Retina (tissue), 1 donor: Measurements from ENCODE around the gene APP.

Experiments used
- DNase-seq: peaks from one replicate; pipeline ENCODE4 v3.0.0-alpha.2; 2016

APP gene

DNA sequence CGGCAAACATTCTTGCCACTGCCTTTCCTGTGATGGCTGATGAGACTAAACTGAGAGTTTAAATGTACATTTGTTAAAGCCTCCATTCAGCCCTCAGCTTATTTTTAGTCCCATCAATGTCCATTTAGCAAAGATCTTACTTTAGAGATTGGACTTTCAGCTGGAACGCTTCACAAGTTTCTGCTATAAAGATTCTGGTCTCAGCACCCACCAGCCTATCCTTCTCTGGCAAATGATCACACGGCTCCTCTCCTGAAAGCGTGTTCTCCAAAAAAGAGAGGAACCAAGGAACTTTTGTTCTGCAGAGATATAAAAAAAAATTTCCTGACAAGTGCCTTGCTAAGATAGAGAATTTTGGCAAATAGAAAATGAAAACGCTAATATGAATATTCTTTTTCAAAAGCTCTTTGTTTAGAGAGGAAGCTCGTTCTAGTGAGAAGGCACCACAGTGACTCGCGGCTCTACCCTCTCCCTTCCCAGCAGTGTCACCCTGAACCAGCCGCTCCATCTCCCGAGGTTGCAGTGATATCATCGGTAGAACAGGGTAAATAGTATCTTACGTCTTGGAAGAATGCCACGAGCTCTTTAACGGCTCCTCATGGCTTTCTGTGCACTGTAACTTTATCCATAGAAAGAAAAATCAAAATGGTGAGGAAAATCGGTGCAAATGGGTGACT lies 200.2 kb downstream of the APP start:
- no peak for DNase-seq

DNA sequence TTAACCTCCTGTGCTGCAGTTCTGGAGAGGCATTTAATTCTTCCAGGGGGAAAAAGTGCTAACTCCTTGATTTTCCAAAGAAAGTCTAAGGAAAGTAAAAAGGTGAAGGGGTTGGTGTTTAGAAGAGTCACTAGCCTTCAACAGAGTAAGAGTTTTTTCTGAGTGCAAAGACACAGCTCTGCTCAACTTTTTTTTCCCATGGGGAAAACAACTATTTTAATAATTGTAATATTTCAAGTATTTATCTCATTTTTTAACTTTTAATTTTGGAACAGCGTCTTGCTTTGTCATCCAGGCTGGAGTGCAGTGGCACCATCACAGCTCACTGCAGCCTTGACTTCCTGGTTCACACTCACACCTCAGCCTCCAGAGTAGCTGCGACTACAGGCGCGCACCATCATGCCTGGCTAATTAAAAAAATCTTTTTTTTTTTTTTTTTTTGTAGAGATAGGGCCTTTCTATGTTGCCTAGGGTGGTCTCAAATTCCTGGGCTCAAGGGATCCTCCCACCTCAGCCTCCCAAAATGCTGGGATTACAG lies 202.6 kb downstream of the APP start:
- DNase-seq, result no peak

DNA sequence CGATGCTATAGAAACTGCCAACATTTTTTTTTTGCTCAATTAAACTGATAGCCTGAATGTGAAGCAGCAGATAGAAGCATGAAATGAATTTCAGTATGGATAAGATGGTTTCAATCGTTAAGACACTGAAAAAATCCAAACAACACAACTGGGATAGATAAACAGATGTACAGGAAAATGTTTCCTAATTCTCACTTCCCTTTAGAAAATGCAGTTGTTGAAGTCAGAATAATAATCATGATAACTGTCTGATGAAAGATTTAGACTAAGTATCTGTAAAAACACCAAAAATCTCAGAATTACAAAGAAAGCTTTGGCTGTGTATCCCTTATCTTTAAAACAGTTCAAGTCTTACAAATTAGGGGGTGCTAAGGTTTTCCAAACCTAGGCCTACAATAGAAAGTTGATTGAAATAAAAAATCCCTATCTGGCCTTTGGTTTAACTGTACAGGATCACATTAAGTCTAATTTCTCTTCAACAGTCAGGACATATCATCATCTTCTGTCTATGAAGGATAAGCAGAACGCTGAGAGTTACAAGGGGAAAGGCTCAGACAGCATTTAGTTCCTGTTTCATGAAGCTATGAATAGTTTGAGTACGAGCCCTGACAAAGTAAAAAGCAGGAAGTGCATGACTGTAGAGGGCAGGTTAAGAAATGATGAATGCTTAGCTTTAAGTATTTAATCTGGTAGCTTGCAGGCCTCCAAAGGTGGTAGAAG lies 203.2 kb downstream of the APP start:
- no peak for DNase-seq

DNA sequence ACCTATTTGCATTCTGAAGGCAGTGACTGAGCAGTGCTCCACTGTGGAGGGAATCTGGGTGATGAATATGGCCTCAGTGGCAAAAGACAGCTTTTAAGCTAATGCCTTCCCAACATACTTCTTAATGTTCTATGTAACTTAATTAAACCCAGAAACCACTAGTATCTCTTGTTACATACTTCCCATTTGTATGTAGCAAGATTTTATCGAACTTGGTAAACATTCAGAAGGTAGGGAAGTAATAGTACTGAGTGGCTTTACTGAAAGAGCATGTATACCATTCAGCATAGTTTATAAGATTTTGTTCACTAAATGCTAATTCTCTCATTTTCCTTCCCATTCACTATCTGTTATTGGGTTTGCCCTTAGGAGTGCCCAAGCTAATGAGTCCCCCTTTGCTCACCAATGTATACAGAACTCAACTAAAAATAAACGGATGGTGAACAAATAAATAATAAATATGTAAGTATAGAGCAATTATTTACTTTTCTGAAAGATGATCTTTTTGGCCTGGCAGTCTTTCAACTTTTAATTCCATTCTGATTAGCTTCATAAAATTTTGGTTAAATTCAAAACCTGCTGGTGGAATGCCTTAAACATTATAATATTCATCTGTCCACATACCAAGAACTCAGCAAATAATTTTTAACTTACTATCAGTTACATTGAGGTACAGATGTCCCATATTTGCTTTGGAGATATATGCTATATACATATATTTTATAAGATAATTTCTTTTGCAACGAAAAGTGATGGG lies 204.4 kb downstream of the APP start:
- no peak for DNase-seq

DNA sequence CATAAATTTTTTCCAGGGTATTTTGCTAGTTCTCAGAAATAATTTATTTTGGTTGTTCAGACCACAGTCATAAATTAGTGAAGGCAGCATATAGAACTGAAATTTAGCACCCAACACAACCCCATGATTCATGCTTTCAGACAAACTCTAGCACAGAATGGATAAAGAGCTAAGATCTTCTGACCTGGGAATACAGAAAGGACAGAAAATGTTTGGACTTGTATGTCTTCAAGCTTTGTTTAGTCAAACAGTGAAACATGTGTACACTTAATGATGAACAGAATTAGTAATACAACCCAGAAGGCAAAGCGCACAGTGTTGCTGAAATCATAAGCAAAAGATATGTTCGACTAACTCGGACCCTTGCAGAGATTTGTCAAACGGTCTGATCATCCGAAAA lies 205.6 kb downstream of the APP start:
- DNase-seq, result no peak

DNA sequence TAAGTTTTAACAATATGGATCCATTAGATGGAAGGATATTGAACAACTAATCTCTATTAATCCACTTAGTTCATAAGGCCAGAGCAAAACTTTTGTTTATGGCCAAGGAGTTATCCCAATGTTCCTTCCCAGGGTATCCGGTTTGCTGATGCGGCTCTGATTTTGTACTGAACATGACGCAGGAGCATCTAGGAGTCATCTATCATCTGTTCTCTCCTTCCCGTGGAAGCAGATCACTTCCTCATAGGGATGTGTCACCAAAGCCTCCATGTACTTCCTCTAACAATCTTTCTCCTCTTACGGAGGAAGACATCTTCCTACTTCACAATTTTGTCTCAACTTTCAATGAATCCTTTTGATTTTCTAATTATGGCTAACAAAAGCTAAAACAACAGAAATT lies 206.6 kb downstream of the APP start:
- DNase-seq, result no peak

DNA sequence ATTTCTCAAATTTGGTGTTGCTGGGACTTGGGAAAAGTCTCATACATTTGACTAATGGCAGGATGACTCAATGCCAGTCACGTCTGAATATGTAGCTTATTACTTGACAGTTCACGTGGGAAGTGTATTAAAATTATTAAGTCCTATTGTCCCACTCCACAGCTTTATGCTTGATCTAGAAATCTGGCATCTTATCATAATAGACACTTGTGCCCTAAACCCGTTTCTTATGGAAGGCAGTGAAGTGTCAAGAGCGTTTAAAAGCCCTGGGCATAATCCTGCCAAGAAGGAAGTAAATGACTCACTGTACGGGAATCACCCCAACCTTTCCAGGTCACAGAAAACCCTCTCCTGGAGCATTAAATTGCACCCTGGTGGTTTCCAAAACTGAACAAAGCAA lies 207.4 kb downstream of the APP start:
- DNase-seq, result no peak

DNA sequence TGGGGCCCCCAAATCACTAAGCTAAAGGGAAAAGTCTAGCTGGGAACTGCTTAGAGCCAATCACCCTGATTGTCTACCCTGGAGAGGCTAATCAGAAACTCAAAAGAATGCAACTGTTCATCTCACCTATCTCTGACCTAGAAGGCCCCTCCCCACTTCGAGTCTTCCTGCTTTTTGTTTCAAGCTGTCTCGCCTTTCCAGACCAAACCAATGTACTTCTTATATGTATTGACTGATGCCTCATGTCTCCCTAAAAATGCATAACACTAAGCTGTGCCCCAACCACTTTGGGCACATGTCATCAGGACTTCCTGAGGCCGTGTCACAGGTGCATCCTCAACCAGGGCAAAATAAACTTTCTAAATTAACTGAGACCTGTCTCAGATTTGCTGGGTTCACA lies 209.5 kb downstream of the APP start:
- no peak for DNase-seq

DNA sequence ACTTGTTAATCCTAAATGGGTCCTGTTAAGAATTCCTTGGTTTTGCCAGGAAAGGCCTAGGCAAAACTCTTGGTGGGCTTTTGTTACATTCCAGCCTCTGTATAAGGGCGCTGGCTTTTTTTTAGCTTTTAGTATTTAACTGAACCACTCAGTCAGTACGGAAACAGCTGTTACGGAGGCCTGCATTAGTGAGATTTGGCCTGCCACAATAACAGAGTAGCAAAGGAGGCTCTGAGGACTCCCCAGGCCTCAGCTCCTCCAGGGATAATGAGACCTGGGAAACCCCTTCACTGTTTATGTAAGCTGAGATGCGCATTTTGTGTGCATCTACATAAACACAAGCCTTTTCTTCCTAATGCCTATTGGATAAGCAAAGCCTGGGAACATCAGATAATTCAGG lies 210.2 kb downstream of the APP start:
- no peak for DNase-seq

DNA sequence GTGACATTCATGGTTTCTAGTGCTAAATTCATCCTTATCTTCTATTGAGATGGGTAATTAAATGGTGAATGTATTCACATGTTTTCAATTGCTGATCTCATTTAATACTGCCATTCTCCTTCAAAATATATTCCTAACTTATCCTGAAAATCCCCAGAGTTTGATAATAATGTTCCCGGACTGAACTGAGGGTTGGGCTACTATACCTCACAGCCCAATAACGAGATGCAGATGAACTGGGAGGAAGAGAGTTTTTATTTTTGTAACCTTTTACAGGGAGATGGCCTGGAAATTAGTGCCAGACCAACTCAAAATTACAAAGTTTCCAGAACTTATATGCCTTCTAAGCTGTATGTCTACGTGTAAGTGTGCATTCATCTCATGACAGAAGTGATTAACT lies 210.8 kb downstream of the APP start:
- DNase-seq, result no peak

DNA sequence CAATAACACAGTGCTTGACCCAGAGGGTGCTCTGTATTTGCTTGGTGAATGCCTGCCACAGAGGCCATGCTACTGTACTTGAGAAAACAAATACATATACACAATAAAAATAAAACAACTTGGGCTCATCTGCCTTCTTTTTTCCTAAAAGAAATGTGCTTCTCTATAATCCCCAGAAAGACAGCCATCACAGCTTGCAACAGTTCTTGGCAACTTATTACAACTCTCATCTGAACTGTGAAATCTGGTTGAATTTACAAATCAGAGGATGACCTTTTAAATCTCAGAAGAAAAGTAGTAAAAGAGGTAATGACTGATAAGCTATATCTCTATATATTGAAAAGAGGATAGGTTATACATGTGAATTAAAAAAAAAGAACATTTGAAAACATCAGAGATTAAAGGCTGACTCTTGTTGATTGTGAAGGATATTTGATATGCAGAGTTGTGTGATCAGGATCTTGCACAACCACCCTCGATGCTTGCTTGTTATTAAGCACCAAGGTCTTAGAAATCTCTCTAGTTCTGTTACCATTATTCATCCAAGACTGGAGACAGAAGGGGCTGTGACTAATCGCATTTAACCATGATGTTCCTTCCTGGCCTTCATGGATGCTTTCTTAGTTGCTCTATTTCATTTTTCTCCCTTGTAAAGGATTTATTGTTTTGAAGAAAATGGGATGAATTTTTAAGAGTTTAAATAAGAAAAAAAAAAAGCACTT lies 213.4 kb downstream of the APP start:
- DNase-seq, result no peak

DNA sequence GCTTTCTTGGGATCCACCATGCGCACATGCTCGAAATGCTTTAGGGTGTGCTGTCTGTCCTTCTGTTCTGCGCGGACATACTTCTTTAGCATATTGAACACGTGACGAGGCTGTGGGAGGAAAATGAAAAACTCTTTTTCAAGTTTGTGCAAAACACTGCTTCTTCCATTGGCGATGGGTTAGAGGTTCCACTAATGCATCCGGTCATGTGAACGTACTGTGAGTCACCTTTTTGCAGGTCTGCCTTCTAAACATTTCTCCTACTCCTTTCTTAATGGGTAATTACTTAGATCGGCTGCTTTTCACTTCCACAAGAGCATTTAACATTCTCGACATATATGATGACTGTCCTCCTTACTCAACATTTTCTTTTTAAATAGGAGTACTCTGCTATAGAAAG lies 214.9 kb downstream of the APP start:
- DNase-seq, result no peak

DNA sequence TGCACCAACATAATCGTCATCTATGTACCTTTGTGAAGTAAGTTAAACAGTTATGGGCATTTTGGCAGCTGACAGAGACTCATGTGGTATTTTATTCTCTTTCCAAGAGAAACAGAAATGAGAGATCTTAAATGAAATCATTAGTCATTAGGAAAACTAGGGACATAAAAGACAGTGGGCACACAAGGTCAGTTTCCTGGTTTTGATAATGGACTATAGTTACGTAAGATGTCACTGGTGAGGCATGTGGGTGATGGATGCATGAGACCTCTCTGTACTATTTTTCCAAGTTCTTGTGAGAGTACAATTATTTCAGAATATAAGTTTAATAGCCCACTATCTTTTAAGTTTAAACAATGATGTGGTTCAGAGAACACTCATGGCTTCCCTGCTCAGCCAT lies 216.9 kb downstream of the APP start:
- DNase-seq, result no peak

DNA sequence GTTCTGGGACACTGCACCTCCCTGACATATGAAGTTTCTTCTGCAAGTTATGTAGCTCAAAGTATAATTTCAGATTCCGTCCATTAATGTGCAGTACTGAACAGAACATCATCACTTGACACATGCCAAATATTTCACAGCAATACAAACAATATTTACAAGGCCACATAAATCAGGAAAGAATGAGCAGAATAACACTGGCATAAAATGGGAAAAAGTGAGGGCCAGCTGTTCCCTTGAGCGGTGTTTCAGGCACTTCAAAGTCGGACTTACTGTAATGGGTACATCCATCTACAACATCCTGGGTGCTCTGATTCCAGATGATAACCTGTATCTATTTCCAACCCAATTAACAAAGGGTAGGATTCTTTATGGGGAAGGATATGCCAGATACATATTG lies 217.4 kb downstream of the APP start:
- no peak for DNase-seq

DNA sequence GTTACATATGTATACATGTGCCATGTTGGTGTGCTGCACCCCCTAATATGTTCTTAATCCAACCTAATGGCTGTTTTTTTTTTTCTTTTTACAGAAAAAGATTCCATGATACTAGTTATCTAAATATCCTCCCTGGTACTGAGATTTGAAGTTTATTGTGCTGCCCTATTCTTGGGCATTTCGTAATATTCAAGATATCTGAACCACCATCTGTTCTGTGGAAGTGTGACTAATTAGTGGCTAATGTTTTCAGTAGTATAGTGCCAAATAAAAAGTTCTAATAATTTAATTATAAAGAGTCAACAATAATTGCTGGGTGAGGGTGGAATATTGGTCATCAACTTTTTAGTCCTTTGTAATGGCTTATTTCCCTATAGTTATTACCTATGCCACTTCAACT lies 218.3 kb downstream of the APP start:
- DNase-seq, result no peak

DNA sequence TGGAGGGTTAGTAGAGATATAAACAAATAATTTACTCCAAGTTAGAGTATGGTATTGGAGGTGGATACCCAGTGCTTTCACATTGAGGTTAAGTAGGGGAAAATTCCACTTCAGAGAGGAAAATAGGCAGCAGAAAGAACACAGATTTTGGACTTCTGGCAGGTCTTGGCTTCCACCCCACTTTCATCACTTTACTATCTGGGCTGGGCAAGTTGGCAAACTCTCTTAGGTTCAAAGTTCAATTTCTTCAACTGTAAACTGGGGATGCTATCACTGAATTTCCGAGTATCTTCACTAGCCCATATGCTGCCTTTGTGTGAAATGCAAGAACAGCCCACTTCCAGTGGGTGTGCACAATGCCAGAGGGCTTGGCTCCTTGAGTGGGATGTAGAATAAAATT lies 220.9 kb downstream of the APP start:
- no peak for DNase-seq

DNA sequence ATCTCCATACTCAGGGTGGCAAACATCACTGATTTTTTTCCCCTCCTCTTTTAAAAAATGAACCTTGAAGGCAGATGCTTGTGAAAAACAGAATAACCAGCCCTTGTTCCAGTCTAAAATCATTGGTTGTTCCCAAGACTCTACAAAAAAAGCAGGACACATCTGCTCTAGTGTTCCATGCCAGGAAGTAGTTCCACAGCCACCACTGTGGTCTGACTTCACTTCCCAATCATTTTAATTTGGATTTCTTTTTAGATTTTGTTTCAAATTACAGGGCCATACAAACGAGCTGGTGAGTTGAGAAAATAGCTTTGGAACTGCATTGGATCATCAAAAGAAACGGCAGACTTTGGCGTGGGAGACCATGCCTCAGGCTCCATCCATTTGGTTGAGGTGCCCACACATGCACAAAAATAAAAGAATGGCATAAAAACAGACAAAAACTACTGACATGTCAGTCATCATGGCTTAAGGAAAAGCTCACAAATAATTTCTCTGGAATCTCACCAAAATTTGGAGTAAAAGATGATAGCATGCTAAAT lies 225.8 kb downstream of the APP start:
- no peak for DNase-seq

DNA sequence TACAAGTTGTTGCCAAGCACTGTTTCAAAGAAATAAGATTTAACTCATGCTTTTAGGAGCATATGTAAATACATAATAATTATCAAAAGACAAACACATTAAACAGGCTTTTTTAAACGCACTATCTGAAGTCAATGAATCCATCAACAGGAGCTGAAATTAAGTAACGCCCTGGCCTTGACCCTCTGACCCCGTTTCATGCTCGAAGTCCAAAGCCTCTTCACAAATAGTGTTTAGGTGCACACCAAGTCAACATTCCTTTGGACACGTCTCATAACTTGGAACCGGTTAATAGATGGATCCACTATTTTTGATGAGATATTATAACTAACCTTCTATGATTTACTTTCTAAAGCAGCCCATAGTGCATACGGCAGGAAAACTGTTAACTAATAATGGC lies 226.5 kb downstream of the APP start:
- no peak for DNase-seq

DNA sequence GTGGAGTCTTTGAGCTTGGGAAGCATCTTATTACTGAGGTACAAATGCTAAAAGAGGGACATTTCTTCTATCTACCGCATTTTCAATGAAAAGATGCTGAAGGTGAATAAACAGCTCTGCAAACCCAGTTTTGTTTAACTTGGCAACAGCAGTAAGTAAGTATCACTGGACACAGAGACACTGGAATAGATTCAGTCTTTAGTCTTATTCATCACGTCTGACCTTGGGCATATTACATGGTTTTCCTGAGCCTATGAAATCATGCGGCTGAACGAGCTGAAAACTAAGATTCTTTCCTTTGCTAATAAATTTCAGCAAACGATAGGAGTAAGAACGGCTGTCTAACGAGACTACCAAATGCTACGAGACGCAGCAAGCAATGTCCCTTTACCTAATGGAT lies 228.4 kb downstream of the APP start:
- no peak for DNase-seq

DNA sequence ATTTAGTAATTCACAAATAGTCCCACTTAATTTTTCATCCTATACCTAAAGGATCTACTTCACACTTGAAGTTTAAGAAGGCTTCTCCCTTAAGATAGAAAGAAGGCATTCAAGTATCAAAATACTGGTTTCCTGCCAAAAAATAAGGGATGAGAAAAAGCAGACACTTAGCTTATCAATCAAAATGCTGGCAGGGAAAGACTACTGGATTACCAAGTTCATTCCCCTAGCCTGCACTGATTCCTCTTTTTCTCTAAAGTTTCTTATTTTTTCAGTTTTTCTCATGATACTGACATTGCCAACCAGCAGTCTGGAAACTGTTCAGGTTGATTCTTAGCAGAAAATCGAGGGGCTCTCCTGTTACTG lies 231.2 kb downstream of the APP start:
- no peak for DNase-seq

DNA sequence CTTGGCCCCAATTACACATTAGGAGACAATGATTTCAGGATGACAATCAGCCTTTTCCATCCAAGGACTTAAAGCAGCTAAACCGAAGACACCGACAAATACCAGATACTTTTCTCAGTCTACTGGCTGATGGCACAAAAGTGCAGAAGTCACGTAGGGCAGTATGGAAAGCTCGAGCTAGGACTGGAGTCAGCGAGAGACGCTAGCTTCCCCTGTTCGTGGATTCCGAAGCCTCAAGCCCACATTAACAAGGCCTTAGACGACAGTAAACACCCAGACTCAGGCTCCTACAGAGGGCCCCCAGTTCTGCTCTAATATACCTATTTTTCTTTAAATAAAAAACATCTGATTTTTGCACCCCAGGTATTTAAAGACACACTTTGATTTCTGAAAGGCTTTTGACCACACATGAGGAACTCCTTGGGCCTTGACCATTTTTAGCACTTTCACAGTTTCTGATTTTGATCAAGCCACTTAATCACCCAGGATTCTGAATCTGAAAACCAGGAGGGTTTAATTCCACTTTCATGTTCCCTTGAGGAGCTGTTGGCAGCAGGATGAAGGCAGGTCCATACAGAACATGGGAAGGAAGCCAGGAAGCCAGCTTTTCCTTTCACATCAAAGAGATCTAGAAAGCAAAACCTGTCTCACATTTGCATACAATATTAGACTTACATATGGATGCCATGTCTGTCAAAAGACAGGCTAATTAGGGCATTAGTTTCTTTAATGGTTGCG lies 231.7 kb downstream of the APP start:
- no peak for DNase-seq

DNA sequence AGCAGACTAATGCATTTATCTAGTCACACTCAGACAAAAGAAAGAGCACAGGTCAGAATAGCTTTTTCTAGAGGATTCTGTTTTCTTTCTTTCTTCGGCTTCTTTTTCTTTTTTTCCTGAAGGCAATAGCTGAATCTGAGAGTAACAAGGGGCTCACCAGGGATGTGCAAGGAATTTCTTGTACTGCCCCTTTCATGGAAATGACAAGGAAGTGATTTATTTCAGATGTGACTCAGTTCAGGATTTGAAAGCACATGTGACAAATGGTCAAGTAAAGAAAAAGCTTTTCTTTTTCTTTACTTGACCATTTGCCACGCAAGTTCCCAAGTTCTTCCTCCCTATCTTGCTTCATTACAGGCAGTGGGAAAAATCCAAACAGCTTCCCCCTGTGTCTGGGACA lies 233.8 kb downstream of the APP start:
- no peak for DNase-seq
